GM19193 (cell line): ENCODE results near the gene ZBTB4.
A peak's percentile ranks its signal among the peaks of the same experiment; 100 is the strongest.

Source experiments
- POLR2A ChIP-seq: IDR thresholded peaks from 4 replicates; pipeline ENCODE4 v1.6.1; 2011; ENCODE audit not compliant: insufficient read depth, insufficient read length; ENCODE audit errors: extremely low read depth

Gene ZBTB4

GRCh38 chr17:7464081-7464480 is 15.3 kb downstream of the ZBTB4 start:
- no peak for TF ChIP-seq POLR2A

- no peak for TF ChIP-seq POLR2A
These were observed 16.0 kb downstream of the ZBTB4 start for GRCh38 chr17:7463372-7463846.

- TF ChIP-seq POLR2A = no peak
These were observed 16.7 kb downstream of the ZBTB4 start for GRCh38 chr17:7462474-7463371.

GRCh38 chr17:7460850-7461660 is 18.4 kb downstream of the ZBTB4 start:
- no peak for TF ChIP-seq POLR2A

GRCh38 chr17:7459961-7460545 is 19.4 kb downstream of the ZBTB4 start:
- no peak for TF ChIP-seq POLR2A

- TF ChIP-seq POLR2A = no peak
These were observed 31.0 kb downstream of the ZBTB4 start for GRCh38 chr17:7448461-7448860.

- no peak for TF ChIP-seq POLR2A
These were observed 33.8 kb downstream of the ZBTB4 start for GRCh38 chr17:7445619-7445968.

GRCh38 chr17:7444682-7445618 is 34.5 kb downstream of the ZBTB4 start, which contains the start of gene CHRNB1:
TSS of gene CHRNB1 (plus strand) at chr17:7445061. CDS start at chr17:7445128, 67 bp downstream.
- TF ChIP-seq POLR2A = no peak

GRCh38 chr17:7443499-7444485 is 35.6 kb downstream of the ZBTB4 start:
- TF ChIP-seq POLR2A = no peak

- TF ChIP-seq POLR2A = no peak
These were observed 37.3 kb downstream of the ZBTB4 start for GRCh38 chr17:7442142-7442541.

- no peak for TF ChIP-seq POLR2A
These were observed 38.2 kb downstream of the ZBTB4 start for GRCh38 chr17:7441266-7441665.

- peak; percentile 5 for TF ChIP-seq POLR2A
These were observed 38.6 kb downstream of the ZBTB4 start for GRCh38 chr17:7440834-7441195.
